ENCODE data around the gene EMC1. TPM values are rescaled to one million over a fixed set of nuclear protein-coding genes. Genes with fewer than 3 reads are reported as not detected.
"Not testable (repeated sequence)": the region's sequence is repeated elsewhere in the genome, so short reads cannot be mapped to it uniquely, and the experiment has no call there.

EMC1 gene
- 19.5 TPM for polyA plus RNA-seq

GRCh38 chr1:19251305-19252196 is at the start of gene EMC1, which contains the start of gene MRTO4:
TSS of gene EMC1 (minus strand) at chr1:19251524. CDS start at chr1:19251509, 15 bp downstream.
TSS of gene MRTO4 (plus strand) at chr1:19251805. CDS start at chr1:19251836, 31 bp downstream.
- H3K27ac Mint-ChIP-seq = peak within 1 kb of the TSS; percentile 90 to 96 (median 95)
- H3K36me3 Mint-ChIP-seq = peaks cover 2% of the 10 kb centered on the region
- no peaks in the 10 kb centered on the region for H3K9me3 Mint-ChIP-seq
- H3K4me3 Mint-ChIP-seq = peak within 1 kb of the TSS; percentile 93 to 99 (median 98)
- H3K4me1 Mint-ChIP-seq = peaks cover 17 to 28% (median 24%) of the 10 kb centered on the region in 3 donors
- no peaks in the 10 kb centered on the region for H3K27me3 Mint-ChIP-seq

GRCh38 chr1:19300211-19300610 is 48.9 kb upstream of the EMC1 start:
- Mint-ChIP-seq H3K4me1 (peaks cover 0 to 4% (median 0%) of the 10 kb centered on the region in 3 donors), H3K9me3 (peaks cover 0 to 7% (median 3%) of the 10 kb centered on the region in 3 donors), H3K4me3 (no peak overlapping the region), H3K36me3 (peaks cover 10% of the 10 kb centered on the region), H3K27ac (no peak overlapping the region), H3K27me3 (no peaks in the 10 kb centered on the region)

- H3K4me3 Mint-ChIP-seq = no peak overlapping the region
- H3K36me3 Mint-ChIP-seq = peaks cover 14% of the 10 kb centered on the region
- H3K9me3 Mint-ChIP-seq = peaks cover 2 to 19% (median 12%) of the 10 kb centered on the region in 3 donors
- H3K27ac Mint-ChIP-seq = no peak overlapping the region
- no peaks in the 10 kb centered on the region for H3K4me1 Mint-ChIP-seq
- H3K27me3 Mint-ChIP-seq = no peaks in the 10 kb centered on the region
Observed at GRCh38 chr1:19294638-19295037, 43.3 kb upstream of the EMC1 start.

DNA sequence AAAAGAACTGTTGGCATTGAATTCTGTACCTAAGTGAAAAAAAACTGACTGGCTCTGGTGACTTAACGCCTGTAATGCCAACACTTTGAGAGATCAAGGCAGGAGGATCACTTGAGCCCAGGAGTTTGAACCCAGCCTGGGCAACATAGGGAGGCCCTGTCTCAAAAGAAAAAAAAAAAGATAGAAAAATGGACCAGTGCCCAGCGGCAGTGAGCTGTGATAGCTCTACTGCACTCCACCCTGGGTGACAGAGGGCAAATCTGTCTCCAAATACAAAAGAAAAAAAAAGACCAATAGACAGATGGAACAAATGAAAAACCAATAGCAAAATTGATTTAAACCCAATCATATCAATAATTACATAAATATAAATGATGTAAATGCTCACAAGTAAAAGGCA is 37.9 kb upstream of the EMC1 start:
- H3K27me3 Mint-ChIP-seq = peaks cover 2% of the 10 kb centered on the region
- peak overlapping the region; percentile 60 to 87 (median 67) for H3K4me3 Mint-ChIP-seq
- peaks cover 8% of the 10 kb centered on the region for H3K36me3 Mint-ChIP-seq
- no peak overlapping the region for H3K27ac Mint-ChIP-seq
- peaks cover 0 to 3% (median 0%) of the 10 kb centered on the region in 3 donors for H3K4me1 Mint-ChIP-seq
- H3K9me3 Mint-ChIP-seq = peaks cover 0 to 4% (median 2%) of the 10 kb centered on the region in 3 donors

GRCh38 chr1:19288324-19289241 is 37.3 kb upstream of the EMC1 start, which contains the start of gene AKR7A3:
TSS of gene AKR7A3 (minus strand) at chr1:19288770. CDS start at chr1:19288709, 61 bp downstream.
- not testable (repeated sequence) for H3K27ac Mint-ChIP-seq, H3K27me3 Mint-ChIP-seq

GRCh38 chr1:19287436-19288185 is 36.3 kb upstream of the EMC1 start:
- H3K4me1 Mint-ChIP-seq = peaks cover 0 to 3% (median 0%) of the 10 kb centered on the region in 3 donors
- H3K9me3 Mint-ChIP-seq = no peaks in the 10 kb centered on the region
- peaks cover 8% of the 10 kb centered on the region for H3K36me3 Mint-ChIP-seq
- peak overlapping the region in 3 of 4 donors; percentile 48 to 87 (median 72) for H3K4me3 Mint-ChIP-seq
- peaks cover 2% of the 10 kb centered on the region for H3K27me3 Mint-ChIP-seq
- no peak overlapping the region for H3K27ac Mint-ChIP-seq

More at GRCh38 chr1:19288324-19289241, 37.3 kb upstream of the EMC1 start, which contains the start of gene AKR7A3:
- H3K4me1 Mint-ChIP-seq, H3K9me3 Mint-ChIP-seq, H3K36me3 Mint-ChIP-seq: not testable (repeated sequence)
- peak within 1 kb of the TSS; percentile 60 to 87 (median 74) for H3K4me3 Mint-ChIP-seq

GRCh38 chr1:19285807-19286206 is 34.5 kb upstream of the EMC1 start:
- peak overlapping the region in 1 of 4 donors; percentile 17 for H3K4me3 Mint-ChIP-seq
- H3K36me3 Mint-ChIP-seq, H3K4me1 Mint-ChIP-seq, H3K9me3 Mint-ChIP-seq, H3K27me3 Mint-ChIP-seq, H3K27ac Mint-ChIP-seq: not testable (repeated sequence)

DNA sequence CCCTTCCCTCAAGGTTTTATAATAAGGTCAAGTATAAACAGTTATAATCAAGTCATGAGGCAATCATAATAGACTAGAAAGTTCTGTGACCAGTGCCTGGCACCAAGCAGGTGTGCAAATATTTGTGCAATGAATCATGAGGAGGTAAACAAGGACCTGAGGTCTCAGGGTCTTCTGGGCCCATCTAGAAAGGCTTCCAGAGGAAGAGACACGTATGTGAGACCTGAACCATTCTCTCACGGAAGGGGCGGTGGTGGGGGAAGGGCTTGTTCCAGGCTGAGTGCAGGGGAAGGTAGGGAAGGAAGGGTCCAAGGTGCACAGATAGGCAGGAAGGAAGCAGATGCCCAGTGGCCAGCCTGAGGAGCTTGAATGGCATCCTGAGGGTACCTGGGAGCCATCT is 34.0 kb upstream of the EMC1 start:
- not testable (repeated sequence) for H3K9me3 Mint-ChIP-seq, H3K4me3 Mint-ChIP-seq, H3K36me3 Mint-ChIP-seq, H3K27me3 Mint-ChIP-seq, H3K27ac Mint-ChIP-seq, H3K4me1 Mint-ChIP-seq

DNA sequence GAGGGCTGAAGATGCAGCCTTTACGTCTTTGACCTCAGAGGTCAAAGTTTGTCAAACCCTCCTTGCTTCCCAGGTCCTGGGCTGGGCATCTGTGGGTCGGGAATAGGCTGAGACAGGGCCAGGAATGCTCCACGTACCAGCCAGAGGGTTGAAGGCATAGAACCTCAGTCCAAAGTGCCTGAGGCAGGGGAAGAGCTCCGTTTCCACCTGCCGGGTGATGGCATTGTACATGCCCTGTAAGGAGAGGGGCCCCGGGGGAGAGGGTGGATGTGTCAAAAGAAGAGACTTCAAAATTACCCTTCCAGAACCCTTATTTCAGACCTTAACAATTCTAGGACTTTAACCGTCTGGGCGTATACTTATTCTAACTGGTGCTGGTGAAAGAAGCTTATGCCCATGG is 33.6 kb upstream of the EMC1 start:
- H3K27ac Mint-ChIP-seq = no peak overlapping the region
- no peaks in the 10 kb centered on the region for H3K9me3 Mint-ChIP-seq
- no peak overlapping the region for H3K4me3 Mint-ChIP-seq
- peaks cover 0 to 3% (median 0%) of the 10 kb centered on the region in 3 donors for H3K4me1 Mint-ChIP-seq
- peaks cover 7% of the 10 kb centered on the region for H3K36me3 Mint-ChIP-seq
- H3K27me3 Mint-ChIP-seq = peaks cover 2% of the 10 kb centered on the region

DNA sequence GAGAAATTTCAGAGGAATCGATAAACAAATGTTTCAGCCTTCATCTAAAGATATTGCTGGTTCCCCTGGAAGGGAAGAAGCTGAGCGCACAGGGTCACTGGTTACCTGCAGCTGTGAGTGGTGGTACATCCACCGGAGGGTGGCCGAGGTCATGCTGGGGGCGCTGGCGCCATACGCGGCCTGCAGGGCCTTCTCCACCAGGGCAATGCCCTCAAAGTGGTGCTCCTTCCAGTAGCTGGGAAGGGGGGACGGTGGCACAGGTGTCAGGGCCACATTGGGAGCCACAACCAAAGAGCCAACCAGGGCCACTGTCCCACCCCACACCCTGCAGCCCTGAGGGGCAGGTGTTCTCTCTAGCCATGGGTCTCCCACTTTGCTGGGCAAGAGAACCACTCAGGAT is 32.6 kb upstream of the EMC1 start:
- H3K36me3 Mint-ChIP-seq = peaks cover 7% of the 10 kb centered on the region
- H3K27me3 Mint-ChIP-seq = no peaks in the 10 kb centered on the region
- H3K9me3 Mint-ChIP-seq = no peaks in the 10 kb centered on the region
- H3K27ac Mint-ChIP-seq = no peak overlapping the region
- H3K4me3 Mint-ChIP-seq = no peak overlapping the region
- no peaks in the 10 kb centered on the region for H3K4me1 Mint-ChIP-seq

- peaks cover 0 to 4% (median 2%) of the 10 kb centered on the region in 3 donors for H3K9me3 Mint-ChIP-seq
- peaks cover 6% of the 10 kb centered on the region for H3K36me3 Mint-ChIP-seq
- H3K27ac Mint-ChIP-seq = no peak overlapping the region
- peak overlapping the region in 1 of 4 donors; percentile 70 for H3K4me3 Mint-ChIP-seq
- H3K4me1 Mint-ChIP-seq = no peaks in the 10 kb centered on the region
- peaks cover 8% of the 10 kb centered on the region for H3K27me3 Mint-ChIP-seq
Observed at GRCh38 chr1:19274636-19275035, 23.3 kb upstream of the EMC1 start.

- not testable (repeated sequence) for H3K9me3 Mint-ChIP-seq, H3K27ac Mint-ChIP-seq, H3K36me3 Mint-ChIP-seq, H3K4me1 Mint-ChIP-seq, H3K4me3 Mint-ChIP-seq
- H3K27me3 Mint-ChIP-seq = peaks cover 12% of the 10 kb centered on the region
Observed at GRCh38 chr1:19273844-19274531, 22.7 kb upstream of the EMC1 start.

GRCh38 chr1:19273106-19273843 is 22.0 kb upstream of the EMC1 start:
- peaks cover 0 to 4% (median 0%) of the 10 kb centered on the region in 3 donors for H3K9me3 Mint-ChIP-seq
- no peaks in the 10 kb centered on the region for H3K4me1 Mint-ChIP-seq
- no peak overlapping the region for H3K27ac Mint-ChIP-seq
- peak overlapping the region in 1 of 4 donors; percentile 38 for H3K4me3 Mint-ChIP-seq
- peaks cover 6% of the 10 kb centered on the region for H3K36me3 Mint-ChIP-seq
- H3K27me3 Mint-ChIP-seq = peaks cover 12% of the 10 kb centered on the region
